Stomach (tissue), 4 donors: ENCODE results near the gene ASPG.

Source experiments
- CTCF ChIP-seq, 7 experiments: fragments of 450-650 bp in 4 of 7; fragments of 200-600 bp in 3 of 7; sonication (generic) in 3 of 7; IDR thresholded peaks; one replicate each; pipeline ENCODE4 v1.5.1; 2016 to 2019; ENCODE audit warnings: antibody characterized with exemption in 7 of 7, control low read depth in 2 of 7, mild to moderate bottlenecking in 1 of 7
- POLR2A ChIP-seq, 4 donors: fragments of 450-650 bp; IDR thresholded peaks; one replicate each; pipeline ENCODE4 v1.6.1; 2016; ENCODE audit warnings: antibody characterized with exemption in 4 of 4, control low read depth in 2 of 4, mild to moderate bottlenecking in 1 of 4, moderate library complexity in 1 of 4

GRCh38 chr14:104113631-104114420, 28.3 kb downstream of the ASPG start:
- TF ChIP-seq POLR2A (IDR thresholded peaks at IDR 0.05) (no peak), CTCF (IDR thresholded peaks at IDR 0.05) (no peak)
